Activated CD4-positive, alpha-beta T cell treated with anti-CD3 and anti-CD28 coated beads, Interleukin-2, amount 50 U/mL, for 24 hours (primary cell): ENCODE results near the gene MTURN.

ENCODE experiments used
- DNase-seq, 2 donors: peaks; one replicate each; pipeline ENCODE4 v3.0.0-alpha.2; 2020; ENCODE audit warnings: low read depth in 1 of 2, low spot score in 1 of 2

MTURN gene

GRCh38 chr7:30135301-30136116 is 723 bp downstream of the MTURN start:
- peak; percentile 21 to 30 for DNase-seq

GRCh38 chr7:30136117-30136731 is 1.4 kb downstream of the MTURN start:
- no peak for DNase-seq

GRCh38 chr7:30136743-30137485 is 2.1 kb downstream of the MTURN start:
- no peak for DNase-seq

- DNase-seq = no peak
Observed at GRCh38 chr7:30139836-30140384, 5.1 kb downstream of the MTURN start.

- no peak for DNase-seq
Observed at GRCh38 chr7:30140456-30140855, 5.7 kb downstream of the MTURN start.

GRCh38 chr7:30142710-30143109 is 7.9 kb downstream of the MTURN start:
- DNase-seq = no peak

- no peak for DNase-seq
Observed at GRCh38 chr7:30143748-30144251, 9.0 kb downstream of the MTURN start.

GRCh38 chr7:30144657-30145306 is 10.0 kb downstream of the MTURN start:
- DNase-seq = no peak

- DNase-seq = no peak
Observed at GRCh38 chr7:30145426-30145970, 10.7 kb downstream of the MTURN start.

- no peak for DNase-seq
Observed at GRCh38 chr7:30146127-30146612, 11.4 kb downstream of the MTURN start.

- DNase-seq = no peak
Observed at GRCh38 chr7:30147223-30147622, 12.4 kb downstream of the MTURN start.

- no peak for DNase-seq
Observed at GRCh38 chr7:30147785-30148184, 13.0 kb downstream of the MTURN start.

GRCh38 chr7:30148426-30148825 is 13.6 kb downstream of the MTURN start:
- DNase-seq = no peak

GRCh38 chr7:30148951-30149459 is 14.2 kb downstream of the MTURN start:
- no peak for DNase-seq

GRCh38 chr7:30149640-30150272 is 15.0 kb downstream of the MTURN start:
- no peak for DNase-seq

GRCh38 chr7:30150711-30151110 is 15.9 kb downstream of the MTURN start:
- DNase-seq = no peak

GRCh38 chr7:30154111-30154587 is 19.4 kb downstream of the MTURN start:
- DNase-seq = no peak

GRCh38 chr7:30155481-30155880 is 20.7 kb downstream of the MTURN start:
- DNase-seq = no peak

GRCh38 chr7:30157204-30157603 is 22.4 kb downstream of the MTURN start:
- DNase-seq = no peak

- no peak for DNase-seq
Observed at GRCh38 chr7:30159163-30159562, 24.4 kb downstream of the MTURN start.
